NCI-H748 treated with DMSO at 0.1 percent for 48 hours (cell line): ENCODE data around the gene EBF3.

Source experiments
- DNase-seq: peaks from one replicate; lab custom pipeline; 2025; lab: John Stamatoyannopoulos, UW

Gene EBF3

GRCh38 chr10:129891806-129892205 lies 72.3 kb downstream of the EBF3 start:
- DNase-seq: no peak

- no peak for DNase-seq
Observed at GRCh38 chr10:129890170-129890569, 73.9 kb downstream of the EBF3 start.

DNA sequence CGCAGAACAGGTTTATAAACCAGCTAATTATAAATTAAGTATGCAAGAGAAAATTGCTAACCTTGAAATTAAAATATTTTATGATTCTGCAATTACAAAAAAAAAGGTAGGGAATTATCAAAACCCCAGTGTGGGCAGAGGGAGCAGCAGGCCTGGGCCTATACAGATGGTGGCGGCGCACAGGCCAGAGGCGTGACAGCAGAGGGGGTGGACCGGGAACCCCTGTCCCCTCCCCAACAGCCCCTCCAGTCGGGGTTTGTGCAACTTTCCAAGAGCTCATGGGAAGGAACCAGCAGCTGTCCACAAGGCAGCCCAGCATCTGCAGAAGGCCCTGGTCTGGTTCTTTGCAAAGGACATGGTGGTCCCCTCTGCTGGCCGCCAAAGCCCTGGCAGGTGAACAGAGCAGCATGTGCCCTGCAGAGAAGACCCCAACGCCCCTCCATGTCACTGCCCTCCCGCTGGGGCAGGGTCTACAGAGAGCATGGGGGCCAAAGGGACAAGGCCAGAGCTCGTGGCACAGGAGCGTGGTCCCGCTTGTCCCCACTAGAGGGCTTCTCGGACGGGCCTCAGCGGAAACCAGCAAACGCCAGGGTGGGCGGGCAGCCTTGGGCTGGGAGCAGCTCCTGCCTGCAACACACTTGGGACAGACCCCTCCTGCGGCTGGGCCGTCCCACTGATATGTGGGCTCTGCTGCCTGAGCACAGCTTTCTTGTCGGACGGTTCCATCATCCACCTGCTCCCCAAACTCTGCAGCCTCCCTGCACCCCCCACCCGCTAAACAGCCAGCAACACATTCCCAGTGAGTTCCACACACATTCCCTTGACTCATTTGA lies 75.1 kb downstream of the EBF3 start:
- DNase-seq: no peak

DNA sequence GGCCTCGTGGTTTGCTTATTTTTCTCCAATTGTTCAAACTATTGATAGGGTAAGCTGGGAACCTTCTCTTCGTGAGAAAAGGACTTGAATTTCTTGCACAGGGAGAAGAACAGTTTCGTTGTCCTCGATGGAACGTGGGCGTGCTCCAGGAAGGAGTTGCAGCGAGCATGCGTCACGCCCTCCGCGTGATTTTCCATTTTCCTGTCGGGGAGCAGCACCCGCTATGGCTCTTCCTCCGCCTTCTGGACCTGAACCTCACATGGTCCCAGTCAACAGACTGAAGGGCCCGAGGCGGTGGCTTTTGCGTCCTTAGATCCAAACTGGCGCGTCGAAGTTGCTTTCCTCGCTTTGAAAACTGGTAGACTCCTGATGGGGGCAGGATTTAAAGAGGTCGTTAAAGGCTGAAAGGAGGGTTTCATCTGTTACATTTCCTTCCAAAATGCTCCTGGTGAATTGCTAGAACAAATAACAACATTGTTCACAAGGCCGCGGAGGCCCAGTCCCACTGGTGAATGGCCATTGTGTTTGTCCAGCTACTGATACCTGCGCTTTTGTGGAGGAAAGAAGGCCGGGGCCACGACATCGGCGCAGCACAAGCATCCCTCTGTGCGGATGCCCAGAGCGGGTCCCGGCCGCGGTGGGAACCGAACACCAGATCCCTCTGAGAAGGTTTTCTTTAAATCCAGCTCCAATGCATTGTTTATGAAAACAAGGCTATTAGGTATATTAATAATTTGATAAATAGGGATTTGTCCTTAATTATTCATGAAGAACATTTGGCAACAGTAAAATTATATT lies 75.9 kb downstream of the EBF3 start:
- no peak for DNase-seq

DNA sequence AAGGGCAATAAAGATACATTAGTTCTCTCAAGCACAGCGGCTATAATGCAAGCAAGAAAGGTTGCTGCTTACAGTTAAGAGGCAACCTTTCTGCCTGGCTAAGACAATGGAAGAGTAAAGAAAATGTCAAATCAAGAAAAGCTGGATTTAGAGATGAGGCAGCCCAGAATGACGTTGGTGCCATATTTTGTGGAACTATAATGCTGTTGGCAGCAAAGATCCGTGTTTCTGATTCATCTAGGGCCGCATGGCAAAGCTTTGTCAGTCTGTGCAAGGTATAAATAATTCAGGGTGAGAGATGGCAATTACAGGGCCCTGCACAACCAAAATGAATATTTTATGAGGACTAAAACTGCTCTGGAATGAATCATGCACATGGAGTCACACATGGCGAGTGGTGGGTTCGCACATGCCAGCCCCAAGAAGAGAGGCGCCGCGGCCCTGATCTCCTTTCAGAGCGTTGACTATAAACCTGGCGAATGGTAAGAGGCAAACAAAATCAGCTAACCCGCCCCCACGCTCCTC lies 76.6 kb downstream of the EBF3 start:
- no peak for DNase-seq

DNA sequence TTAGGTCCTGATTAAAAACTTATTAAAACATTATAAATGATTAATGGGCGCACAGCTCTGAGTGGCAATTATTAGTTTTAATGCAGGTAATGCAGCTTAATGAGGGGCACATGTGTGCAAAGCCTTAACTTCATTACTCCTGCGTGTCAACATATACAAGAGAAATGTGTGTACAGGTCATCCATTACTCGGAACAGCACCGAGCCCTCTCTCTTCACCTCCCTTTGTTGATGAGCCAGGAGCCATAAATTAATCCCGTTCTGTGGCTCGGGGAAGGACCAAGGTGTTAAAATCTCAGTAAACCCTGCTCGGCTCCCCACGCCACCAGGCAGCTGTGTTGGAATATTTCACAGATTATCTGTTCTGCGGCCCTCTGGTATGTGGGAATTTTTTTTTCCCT lies 77.8 kb downstream of the EBF3 start:
- DNase-seq: no peak

DNA sequence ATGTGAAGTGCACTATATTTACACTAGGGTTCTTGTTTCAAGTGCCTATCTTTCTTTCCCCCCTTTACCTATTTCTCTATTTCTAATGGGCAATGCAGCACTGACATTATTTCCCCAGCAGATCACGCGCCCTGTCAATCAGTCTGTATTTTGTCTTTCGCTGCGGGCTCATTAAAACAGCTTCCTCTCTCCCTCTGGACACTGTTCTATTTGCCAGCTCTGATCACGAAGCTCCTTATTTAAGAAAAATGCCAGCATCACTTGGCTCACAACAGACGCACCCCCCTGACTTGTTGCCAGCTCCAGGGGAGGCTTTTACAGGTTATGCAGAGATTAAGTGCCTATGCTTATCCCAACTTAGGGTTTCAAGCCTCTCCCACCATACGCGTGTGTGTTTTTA lies 78.5 kb downstream of the EBF3 start:
- DNase-seq: no peak

DNA sequence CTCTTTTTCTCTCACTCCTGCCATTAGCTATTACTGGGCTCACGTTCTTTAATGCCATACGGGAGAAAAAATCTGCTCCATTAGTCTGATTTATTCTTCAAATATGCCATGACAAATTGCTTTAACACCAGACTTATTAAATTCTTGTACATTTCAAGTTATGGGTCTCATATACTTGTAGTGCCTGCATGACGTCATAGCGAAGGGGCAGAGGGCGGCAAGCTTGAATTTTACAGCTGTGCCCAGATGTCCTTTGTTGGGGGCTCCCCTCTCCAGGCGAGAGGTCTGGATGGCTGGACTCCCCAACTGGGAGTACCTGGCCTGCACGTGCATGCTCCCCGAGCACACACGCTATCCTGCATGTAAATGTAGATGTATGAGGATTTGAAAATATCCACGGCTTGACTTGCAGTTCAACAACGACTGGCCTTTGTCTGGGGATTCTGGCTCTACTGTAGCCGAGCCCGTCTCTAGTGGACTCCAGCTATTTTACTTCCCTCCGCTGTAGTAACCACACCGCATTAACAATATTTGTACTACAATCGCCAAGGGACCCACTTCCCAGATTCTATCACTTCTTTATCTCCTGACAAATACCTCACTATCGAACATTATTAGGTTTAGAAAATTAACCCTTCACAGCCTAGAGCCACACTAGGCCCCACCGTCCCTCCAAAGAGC lies 79.5 kb downstream of the EBF3 start:
- DNase-seq: no peak

- no peak for DNase-seq
Observed at GRCh38 chr10:129883626-129884397, 80.3 kb downstream of the EBF3 start.

DNA sequence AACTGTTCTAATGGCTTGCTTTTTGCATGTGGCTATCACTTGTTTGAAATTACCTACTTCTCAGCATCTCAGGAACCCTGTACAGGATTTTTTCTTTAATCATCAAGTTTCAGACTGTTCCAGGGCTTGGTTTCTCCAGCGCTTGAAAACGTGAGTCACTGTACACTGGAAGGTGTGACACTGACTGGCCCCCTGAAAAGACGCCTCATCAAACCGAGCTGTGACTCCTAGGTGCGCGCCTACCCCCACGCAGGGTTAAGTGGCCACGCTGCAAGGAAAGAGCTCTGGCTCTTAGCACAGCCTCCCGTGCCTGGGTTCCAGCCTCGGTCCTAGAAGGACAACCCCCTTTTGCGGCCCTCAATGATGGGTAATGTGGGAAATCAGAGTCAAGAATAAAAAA lies 81.0 kb downstream of the EBF3 start:
- DNase-seq: no peak

DNA sequence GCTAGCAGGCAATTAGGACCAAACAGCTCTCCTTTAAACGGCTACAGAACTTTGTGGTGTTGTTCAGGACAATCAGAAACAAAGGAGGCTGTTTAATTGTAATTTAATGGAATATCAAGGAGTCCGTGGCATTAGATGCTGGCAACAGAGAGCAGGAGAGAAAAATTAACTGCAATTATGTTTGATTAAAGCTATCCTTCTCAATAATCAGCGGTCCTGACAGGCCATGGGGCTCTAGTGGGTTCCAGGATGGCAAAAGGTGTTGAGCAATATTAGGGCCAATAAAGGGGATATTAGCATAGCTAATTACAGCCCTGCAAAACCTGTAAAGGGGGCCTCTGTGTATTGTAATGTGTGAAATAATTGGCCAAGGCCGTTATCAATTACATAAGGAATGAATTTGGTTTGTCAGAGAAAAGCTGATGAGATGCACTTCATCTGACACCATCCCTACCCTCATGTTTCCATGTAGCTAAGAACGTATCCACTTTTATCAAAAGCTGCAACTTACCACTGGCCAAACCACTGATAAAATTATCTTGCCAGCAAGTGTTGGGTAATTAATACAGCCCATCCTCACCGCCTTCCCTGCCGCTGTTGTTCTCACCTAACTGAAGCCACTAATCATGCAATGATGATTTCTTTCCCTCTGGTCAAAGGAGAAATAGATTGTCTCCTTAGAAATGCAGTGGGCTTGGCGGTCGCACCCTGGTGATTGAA lies 81.6 kb downstream of the EBF3 start:
- no peak for DNase-seq

- DNase-seq: no peak
Observed at GRCh38 chr10:129881641-129882040, 82.4 kb downstream of the EBF3 start.

DNA sequence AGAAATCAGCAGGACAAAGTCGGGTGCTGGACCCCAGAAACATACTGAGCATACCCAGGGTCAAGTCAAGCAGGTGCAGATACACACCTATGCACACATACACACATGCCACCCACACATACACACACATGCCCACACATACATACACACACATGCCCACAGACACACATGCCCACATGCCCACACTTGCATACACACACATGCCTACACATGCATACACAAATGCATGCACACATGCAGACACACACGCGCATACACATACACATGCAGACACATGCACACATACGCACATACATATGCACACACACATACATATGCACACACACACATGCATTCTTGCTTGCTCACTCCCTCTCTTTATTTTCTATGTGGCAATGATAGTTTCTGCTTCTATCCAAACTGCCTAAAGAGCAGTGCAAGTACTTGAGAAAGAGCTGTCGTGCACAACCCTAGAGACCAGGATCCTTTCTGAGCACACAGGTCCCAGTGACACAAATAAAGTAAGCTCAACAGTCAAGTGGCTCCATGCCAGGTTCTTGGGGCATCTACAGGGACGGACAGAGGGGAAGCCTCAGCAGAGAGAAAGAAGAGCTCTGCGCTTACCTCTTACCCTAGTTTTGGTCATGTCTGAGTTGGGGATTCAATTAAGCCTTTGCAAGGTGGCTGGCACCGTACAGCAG lies 83.7 kb downstream of the EBF3 start:
- peak; percentile 53 for DNase-seq

GRCh38 chr10:129879655-129880054 lies 84.4 kb downstream of the EBF3 start:
- DNase-seq: peak; percentile 73

DNA sequence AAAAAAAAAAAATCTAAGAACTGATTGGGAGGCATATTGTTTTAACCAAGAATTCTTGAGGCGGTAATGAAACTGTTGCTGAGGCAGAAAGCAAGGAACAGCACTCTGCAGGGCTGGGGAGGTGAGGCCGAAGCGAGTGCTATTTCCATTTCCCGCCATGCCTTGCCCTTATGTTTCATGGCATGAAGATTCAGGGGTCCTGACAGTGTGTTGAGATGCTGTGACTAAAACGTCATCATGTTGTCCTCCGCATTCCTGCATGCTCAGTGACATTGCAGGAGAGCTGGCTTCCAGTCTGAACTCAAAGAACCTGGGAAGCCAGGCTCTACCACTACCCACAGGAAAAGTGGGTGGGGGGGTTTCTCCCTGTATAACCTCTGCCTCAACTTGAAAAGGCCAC lies 85.2 kb downstream of the EBF3 start:
- no peak for DNase-seq

- no peak for DNase-seq
Observed at GRCh38 chr10:129877773-129878371, 86.2 kb downstream of the EBF3 start.

DNA sequence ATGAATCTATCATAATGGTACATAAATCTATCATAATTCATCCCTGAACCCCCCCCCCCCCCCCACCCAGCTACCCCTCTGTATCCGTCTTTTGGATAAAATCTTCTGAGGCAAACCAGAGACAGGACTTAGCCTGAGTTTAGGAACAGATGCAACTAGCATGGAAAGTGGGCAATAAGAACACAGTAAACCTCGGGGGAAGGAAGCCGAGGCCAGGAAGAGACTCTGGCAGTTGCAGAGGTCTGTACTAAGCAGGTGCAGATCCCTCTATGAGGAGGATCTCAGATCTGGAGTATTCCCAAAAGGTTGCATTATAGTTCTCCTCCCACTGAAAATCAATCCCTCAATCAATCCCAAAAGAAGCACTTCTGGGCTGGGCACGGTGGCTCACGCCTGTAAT lies 87.2 kb downstream of the EBF3 start:
- no peak for DNase-seq

- DNase-seq: no peak
Observed at GRCh38 chr10:129875993-129876726, 87.9 kb downstream of the EBF3 start.

- no peak for DNase-seq
Observed at GRCh38 chr10:129873351-129873750, 90.7 kb downstream of the EBF3 start.
